22Rv1 (cell line): ENCODE measurements around the gene MAPK9.

Experiments used
- H3K27ac ChIP-seq: fragments of 450-650 bp; 2 replicates; pipeline ENCODE4 v1.5.1; 2017
- ZFX ChIP-seq: fragments of 450-650 bp; IDR thresholded peaks from 2 replicates; pipeline ENCODE4 v1.6.1; 2017; ENCODE audit warnings: antibody characterized with exemption, borderline replicate concordance
- TF ChIP-seq, protein P1 (sequence below): fragments of 450-650 bp; IDR thresholded peaks from 2 replicates; pipeline ENCODE4 v1.5.1; 2017; ENCODE audit warnings: mild to moderate bottlenecking

MAPK9 gene

DNA sequence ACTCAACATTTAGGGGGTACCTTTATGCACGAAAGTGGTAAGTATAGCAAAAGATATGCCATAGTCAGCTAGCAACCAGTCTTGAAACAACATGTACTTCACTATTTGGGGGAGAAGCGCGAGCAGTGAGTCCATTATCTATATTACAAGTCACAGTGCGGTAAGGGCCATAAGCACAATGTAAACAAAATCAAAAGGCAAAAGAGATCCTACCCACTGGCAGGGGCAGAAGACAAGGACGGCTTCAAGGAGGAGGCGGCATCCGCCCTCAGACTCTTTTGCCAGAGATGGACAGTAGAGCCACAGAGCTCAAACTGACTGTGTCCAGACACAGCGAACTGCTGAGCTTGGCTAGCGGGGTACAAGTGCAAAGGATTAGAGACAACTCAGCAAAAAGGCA is 9.6 kb downstream of the MAPK9 start:
- TF ChIP-seq ZFX, result no peak
- TF ChIP-seq, protein P1, sequence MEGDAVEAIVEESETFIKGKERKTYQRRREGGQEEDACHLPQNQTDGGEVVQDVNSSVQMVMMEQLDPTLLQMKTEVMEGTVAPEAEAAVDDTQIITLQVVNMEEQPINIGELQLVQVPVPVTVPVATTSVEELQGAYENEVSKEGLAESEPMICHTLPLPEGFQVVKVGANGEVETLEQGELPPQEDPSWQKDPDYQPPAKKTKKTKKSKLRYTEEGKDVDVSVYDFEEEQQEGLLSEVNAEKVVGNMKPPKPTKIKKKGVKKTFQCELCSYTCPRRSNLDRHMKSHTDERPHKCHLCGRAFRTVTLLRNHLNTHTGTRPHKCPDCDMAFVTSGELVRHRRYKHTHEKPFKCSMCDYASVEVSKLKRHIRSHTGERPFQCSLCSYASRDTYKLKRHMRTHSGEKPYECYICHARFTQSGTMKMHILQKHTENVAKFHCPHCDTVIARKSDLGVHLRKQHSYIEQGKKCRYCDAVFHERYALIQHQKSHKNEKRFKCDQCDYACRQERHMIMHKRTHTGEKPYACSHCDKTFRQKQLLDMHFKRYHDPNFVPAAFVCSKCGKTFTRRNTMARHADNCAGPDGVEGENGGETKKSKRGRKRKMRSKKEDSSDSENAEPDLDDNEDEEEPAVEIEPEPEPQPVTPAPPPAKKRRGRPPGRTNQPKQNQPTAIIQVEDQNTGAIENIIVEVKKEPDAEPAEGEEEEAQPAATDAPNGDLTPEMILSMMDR, result no peak
- no peak overlapping the region for H3K27ac ChIP-seq

DNA sequence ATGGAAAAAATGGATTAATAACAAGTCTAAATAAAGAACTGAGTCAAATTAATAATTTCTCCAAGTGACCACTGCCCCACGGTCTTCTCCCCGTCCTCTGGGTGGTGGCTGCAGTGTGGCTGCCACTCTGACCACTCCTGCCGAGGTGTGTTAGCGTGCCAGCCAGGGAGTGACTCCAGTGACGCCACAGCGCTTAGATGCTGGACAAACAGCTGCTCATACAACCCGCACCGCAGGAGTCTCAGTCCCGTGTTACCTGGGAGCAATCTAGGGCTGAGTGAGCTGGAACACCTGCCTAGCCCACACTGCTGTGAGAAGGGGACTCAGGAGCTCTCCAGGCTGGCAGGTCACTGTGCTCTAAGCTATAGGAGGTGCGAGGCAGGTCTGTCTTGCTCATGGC is 10.2 kb downstream of the MAPK9 start:
- no peak overlapping the region for H3K27ac ChIP-seq
- TF ChIP-seq ZFX, result no peak
- TF ChIP-seq, protein P1, result no peak

DNA sequence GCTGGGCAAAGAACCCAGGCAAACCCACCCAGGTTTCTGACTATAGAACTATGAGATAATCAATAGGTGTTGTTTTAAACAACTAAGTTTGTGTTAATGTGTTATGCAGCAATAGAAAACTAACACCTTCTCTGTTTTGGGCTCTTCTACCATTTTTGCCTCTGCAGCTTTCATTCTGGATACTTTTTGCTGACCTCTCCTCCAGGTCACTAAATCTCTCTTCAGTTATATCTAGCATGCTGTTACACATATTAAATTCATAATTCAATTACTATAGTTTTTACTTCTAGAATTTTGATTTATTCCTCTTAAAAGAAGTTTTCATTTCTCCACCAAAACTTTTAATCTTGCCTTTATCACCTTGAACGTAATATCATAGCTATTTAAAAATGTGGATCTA is 17.2 kb downstream of the MAPK9 start:
- H3K27ac ChIP-seq, result no peak overlapping the region
- TF ChIP-seq, protein P1, result no peak
- no peak for TF ChIP-seq ZFX

DNA sequence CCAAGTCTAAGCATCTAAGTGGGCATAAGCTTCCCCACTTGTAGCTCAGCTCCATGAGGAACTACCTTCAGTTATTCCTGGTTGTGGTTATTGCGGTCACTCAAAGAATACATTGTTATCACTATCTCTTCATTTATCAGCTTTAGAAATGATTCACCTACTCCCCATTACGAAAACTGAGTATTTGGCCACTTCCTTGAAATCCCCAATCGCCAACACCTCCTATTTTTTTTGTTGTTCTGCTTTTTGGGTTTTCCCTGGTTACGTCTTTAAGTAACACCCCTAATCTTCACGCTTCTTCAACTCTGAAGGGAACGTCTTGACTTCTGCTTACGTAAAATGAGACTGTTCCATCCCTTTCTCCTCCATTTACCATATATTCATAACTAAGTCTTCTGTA is 20.7 kb downstream of the MAPK9 start:
- TF ChIP-seq, protein P1, result no peak
- no peak for TF ChIP-seq ZFX
- H3K27ac ChIP-seq, result no peak overlapping the region

DNA sequence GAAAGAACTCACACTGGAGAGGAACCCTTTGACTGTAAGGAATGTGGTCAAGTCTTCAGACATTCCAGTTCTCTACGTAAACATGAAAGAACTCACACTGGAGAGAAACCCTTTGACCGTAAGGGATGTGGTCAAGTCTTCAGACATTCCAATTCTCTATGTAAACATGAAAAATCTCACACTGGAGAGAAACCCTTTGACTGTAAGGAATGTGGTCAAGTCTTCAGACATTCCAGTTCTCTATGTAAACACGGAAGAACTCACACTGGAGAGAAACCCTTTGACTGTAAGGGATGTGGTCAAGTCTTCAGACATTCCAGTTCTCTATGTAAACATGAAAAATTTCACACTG is 32.6 kb downstream of the MAPK9 start:
- H3K27ac ChIP-seq, result no peak overlapping the region
- TF ChIP-seq, protein P1, result no peak
- TF ChIP-seq ZFX, result no peak

DNA sequence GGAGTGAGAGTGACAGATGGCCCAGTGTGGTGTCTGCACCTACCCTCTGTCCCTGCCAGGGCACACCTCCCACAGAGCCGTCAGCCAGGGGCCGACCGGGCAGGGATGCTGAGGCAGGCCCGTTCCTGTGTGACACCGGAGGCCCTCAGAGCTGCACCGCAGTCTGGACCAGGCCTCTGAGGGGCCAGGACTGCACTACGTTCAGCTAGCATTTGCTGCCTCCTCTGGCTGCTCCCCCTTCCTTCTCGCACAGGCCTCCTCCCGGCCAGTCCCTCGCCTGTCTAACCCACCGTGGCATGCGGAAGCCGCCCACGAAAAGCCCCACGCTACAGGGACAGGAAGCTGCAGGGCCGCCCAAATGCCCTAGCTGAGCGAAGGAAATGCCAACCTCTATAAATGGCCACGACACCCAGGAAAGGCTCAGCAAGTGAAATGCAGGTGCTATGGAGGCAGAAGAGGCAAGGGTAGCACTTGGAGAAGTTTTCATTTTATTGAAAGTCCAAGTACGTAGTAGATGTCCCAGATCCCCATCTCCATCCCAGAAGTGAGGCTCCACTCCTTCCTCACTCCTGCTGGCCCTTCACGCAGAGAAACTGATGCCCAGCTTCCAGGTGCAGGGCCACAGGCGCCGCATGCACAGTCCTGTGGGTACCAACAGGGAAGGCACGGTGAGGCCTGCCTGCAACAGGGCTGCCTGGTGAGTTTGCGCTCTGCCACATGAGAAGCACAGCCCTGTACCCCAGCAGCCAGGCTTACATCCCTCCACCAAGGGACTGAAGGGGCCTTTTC is 38.7 kb downstream of the MAPK9 start:
- no peak overlapping the region for H3K27ac ChIP-seq
- TF ChIP-seq, protein P1, result no peak
- TF ChIP-seq ZFX, result no peak

DNA sequence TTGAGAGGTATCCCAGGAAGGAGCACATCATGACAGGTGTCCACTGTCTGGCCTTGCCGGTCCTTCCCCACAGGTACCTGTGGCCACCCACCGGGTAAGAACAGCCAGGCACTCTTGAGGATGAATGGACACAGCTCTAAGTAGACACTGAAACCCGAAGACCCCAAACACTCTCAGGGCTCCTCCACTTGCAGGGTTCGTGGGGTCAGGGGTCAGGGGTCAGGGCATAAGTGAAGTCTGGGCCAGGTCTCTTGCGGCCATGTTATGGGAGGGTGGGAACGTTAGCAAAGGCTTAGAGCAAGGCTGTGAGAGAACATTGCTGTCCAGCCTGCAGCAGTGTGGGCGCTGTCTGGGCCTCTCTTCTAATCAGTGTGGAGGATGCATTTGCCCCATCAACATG is 40.0 kb downstream of the MAPK9 start:
- no peak overlapping the region for H3K27ac ChIP-seq
- TF ChIP-seq, protein P1, result no peak
- TF ChIP-seq ZFX, result no peak
